ENCODE data around the gene CPSF4. TPM values are rescaled to one million over a fixed set of nuclear protein-coding genes. Genes with fewer than 3 reads are reported as not detected.

The CPSF4 gene
- total and polyA plus RNA-seq, 12 donors = 12.6 to 21.7 (median 16.1) TPM

- Histone ChIP-seq H3K4me1 (no peaks in the 10 kb centered on the region), H3K27me3 (no peaks in the 10 kb centered on the region), H3K27ac (no peak overlapping the region), H3K36me3 (peaks cover 9 to 61% (median 32%) of the 10 kb centered on the region in 9 donors), H3K9me3 (peaks cover 0 to 22% (median 16%) of the 10 kb centered on the region in 11 donors), H3K4me3 (no peak overlapping the region)
- ATAC-seq (no peak), DNase-seq (no peak)
- intact Hi-C loops (cut with DNase I) = no loop called here
- TF ChIP-seq, protein P1, sequence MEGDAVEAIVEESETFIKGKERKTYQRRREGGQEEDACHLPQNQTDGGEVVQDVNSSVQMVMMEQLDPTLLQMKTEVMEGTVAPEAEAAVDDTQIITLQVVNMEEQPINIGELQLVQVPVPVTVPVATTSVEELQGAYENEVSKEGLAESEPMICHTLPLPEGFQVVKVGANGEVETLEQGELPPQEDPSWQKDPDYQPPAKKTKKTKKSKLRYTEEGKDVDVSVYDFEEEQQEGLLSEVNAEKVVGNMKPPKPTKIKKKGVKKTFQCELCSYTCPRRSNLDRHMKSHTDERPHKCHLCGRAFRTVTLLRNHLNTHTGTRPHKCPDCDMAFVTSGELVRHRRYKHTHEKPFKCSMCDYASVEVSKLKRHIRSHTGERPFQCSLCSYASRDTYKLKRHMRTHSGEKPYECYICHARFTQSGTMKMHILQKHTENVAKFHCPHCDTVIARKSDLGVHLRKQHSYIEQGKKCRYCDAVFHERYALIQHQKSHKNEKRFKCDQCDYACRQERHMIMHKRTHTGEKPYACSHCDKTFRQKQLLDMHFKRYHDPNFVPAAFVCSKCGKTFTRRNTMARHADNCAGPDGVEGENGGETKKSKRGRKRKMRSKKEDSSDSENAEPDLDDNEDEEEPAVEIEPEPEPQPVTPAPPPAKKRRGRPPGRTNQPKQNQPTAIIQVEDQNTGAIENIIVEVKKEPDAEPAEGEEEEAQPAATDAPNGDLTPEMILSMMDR (IDR thresholded peaks at IDR 0.05) = no peak
- WGBS, 2 donors = 96 to 99% methylated on average over 4 of the region's 4 CpGs
Measured at GRCh38 chr7:99489235-99489634, 50.5 kb downstream of the CPSF4 start.

GRCh38 chr7:99490878-99491277 lies 52.1 kb downstream of the CPSF4 start:
- peaks cover 9 to 67% (median 48%) of the 10 kb centered on the region in 9 donors for H3K36me3 ChIP-seq
- TF ChIP-seq, protein P1 (IDR thresholded peaks at IDR 0.05) = no peak
- no peaks in the 10 kb centered on the region for H3K4me1 ChIP-seq
- H3K4me3 ChIP-seq = no peak overlapping the region
- WGBS, 2 donors = 49 to 68% methylated on average over 3 of the region's 3 CpGs
- no peak overlapping the region for H3K27ac ChIP-seq
- ATAC-seq = no peak
- H3K9me3 ChIP-seq = peaks cover 0 to 35% (median 26%) of the 10 kb centered on the region in 11 donors
- H3K27me3 ChIP-seq = no peaks in the 10 kb centered on the region
- intact Hi-C loops (cut with DNase I) = no loop called here
- DNase-seq = no peak

DNA sequence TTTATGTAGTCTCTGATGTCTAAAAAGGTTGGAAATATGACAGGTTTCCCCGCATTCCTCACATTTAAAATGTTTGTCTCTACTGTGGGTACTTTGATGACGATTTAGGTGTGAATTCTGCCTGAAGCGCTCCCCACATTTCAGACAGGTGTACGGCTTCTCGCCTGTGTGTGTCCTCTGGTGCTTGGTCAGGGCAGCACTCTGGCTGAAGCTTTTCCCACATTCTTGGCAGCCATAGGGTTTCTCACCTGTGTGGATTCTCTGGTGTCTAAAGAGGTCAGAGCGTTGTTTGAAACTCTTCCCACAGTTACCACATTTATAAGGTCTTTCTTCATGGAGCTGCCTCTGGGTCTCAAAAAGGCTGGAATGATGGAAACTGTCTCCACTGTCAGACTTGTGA lies 55.1 kb downstream of the CPSF4 start:
- Histone ChIP-seq H3K9me3 (peaks cover 0 to 35% (median 26%) of the 10 kb centered on the region in 11 donors), H3K27me3 (no peaks in the 10 kb centered on the region), H3K27ac (no peak overlapping the region), H3K4me3 (no peak overlapping the region), H3K36me3 (peaks cover 9 to 83% (median 56%) of the 10 kb centered on the region in 9 donors), H3K4me1 (peaks cover 6 to 18% (median 17%) of the 10 kb centered on the region in 9 donors)
- intact Hi-C loops (cut with DNase I) = no loop called here
- ATAC-seq (no peak), DNase-seq (no peak)
- TF ChIP-seq, protein P1 (IDR thresholded peaks at IDR 0.05) = no peak
- 97 to 98% methylated on average over 6 of the region's 6 CpGs for WGBS, 2 donors

- peaks cover 0 to 31% (median 22%) of the 10 kb centered on the region in 11 donors for H3K9me3 ChIP-seq
- DNase-seq = no peak
- 80 to 84% methylated on average over 6 of the region's 6 CpGs for whole genome bisulfite sequencing, 2 donors
- peak overlapping the region in 9 of 10 donors; percentile 49 to 100 (median 80) for H3K4me3 ChIP-seq
- intact Hi-C loops (cut with DNase I) = no loop called here
- TF ChIP-seq, protein P1 (IDR thresholded peaks at IDR 0.05) = no peak
- peaks cover 6 to 31% (median 28%) of the 10 kb centered on the region in 9 donors for H3K4me1 ChIP-seq
- no peaks in the 10 kb centered on the region for H3K27me3 ChIP-seq
- ATAC-seq = no peak
- H3K36me3 ChIP-seq = peaks cover 9 to 59% (median 38%) of the 10 kb centered on the region in 9 donors
- peak overlapping the region in 1 of 10 donors; percentile 95 for H3K27ac ChIP-seq
Measured at GRCh38 chr7:99497766-99498545, 59.2 kb downstream of the CPSF4 start.
